HEK293 (cell line): ENCODE results near the gene B4GALT2.

Experiments
- GLIS1 ChIP-seq: fragments of 450-650 bp; formaldehyde crosslinking; IDR thresholded peaks from 2 replicates; pipeline ENCODE4 v1.5.1; 2016; ENCODE audit warnings: missing biosample characterization, missing genetic modification characterization
- KLF10 ChIP-seq: fragments of 450-650 bp; IDR thresholded peaks from 2 replicates; pipeline ENCODE4 v1.5.1; 2018; ENCODE audit warnings: missing biosample characterization, mild to moderate bottlenecking, missing genetic modification characterization
- SP3 ChIP-seq: fragments of 450-650 bp; formaldehyde crosslinking; IDR thresholded peaks from 2 replicates; pipeline ENCODE4 v1.5.1; 2016; ENCODE audit warnings: missing biosample characterization, missing genetic modification characterization
- TRIM28 ChIP-seq: IDR thresholded peaks from 2 replicates; pipeline ENCODE4 v1.6.1; 2011; ENCODE audit warnings: low read length, control low read depth, borderline replicate concordance
- ZBTB21 ChIP-seq: fragments of 450-650 bp; formaldehyde crosslinking; IDR thresholded peaks from 2 replicates; pipeline ENCODE4 v1.5.1; 2017; ENCODE audit warnings: missing biosample characterization, missing genetic modification characterization
- ZFP3 ChIP-seq: fragments of 450-650 bp; formaldehyde crosslinking; IDR thresholded peaks from 2 replicates; pipeline ENCODE4 v1.5.1; 2016; ENCODE audit warnings: low read depth, missing biosample characterization, missing genetic modification characterization
- ZNF121 ChIP-seq: fragments of 450-650 bp; formaldehyde crosslinking; IDR thresholded peaks from 2 replicates; pipeline ENCODE4 v1.5.1; 2016; ENCODE audit warnings: missing biosample characterization, missing genetic modification characterization
- ZNF133 ChIP-seq: fragments of 450-650 bp; formaldehyde crosslinking; IDR thresholded peaks from 2 replicates; pipeline ENCODE4 v1.5.1; 2016; ENCODE audit warnings: missing biosample characterization, missing genetic modification characterization
- ZNF155 ChIP-seq: fragments of 450-650 bp; formaldehyde crosslinking; IDR thresholded peaks from 2 replicates; pipeline ENCODE4 v1.5.1; 2016; ENCODE audit warnings: missing biosample characterization, missing genetic modification characterization
- ZNF174 ChIP-seq: fragments of 450-650 bp; formaldehyde crosslinking; IDR thresholded peaks from 2 replicates; pipeline ENCODE4 v1.5.0; 2017; ENCODE audit warnings: missing biosample characterization, mild to moderate bottlenecking, missing genetic modification characterization
- ZNF23 ChIP-seq: fragments of 450-650 bp; formaldehyde crosslinking; IDR thresholded peaks from 2 replicates; pipeline ENCODE4 v1.5.1; 2016; ENCODE audit warnings: missing biosample characterization, missing genetic modification characterization, borderline replicate concordance
- ZNF292 ChIP-seq: fragments of 450-650 bp; formaldehyde crosslinking; IDR thresholded peaks from 2 replicates; pipeline ENCODE4 v1.5.1; 2016; ENCODE audit warnings: low read depth, missing biosample characterization, missing genetic modification characterization, borderline replicate concordance
- ZNF335 ChIP-seq: fragments of 450-650 bp; formaldehyde crosslinking; conservative IDR thresholded peaks from 2 replicates; pipeline ENCODE4 v1.5.1; 2016; ENCODE audit warnings: missing biosample characterization, missing genetic modification characterization
- ZNF510 ChIP-seq: fragments of 450-650 bp; formaldehyde crosslinking; IDR thresholded peaks from 2 replicates; pipeline ENCODE4 v1.5.1; 2018; ENCODE audit warnings: mild to moderate bottlenecking, missing genetic modification characterization, missing biosample characterization; ENCODE audit not compliant: insufficient replicate concordance
- ZNF560 ChIP-seq: fragments of 450-650 bp; formaldehyde crosslinking; IDR thresholded peaks from 2 replicates; pipeline ENCODE4 v1.5.1; 2017; ENCODE audit warnings: missing biosample characterization, missing genetic modification characterization, borderline replicate concordance
- ZNF600 ChIP-seq: fragments of 450-650 bp; formaldehyde crosslinking; IDR thresholded peaks from 2 replicates; pipeline ENCODE4 v1.5.1; 2016; ENCODE audit warnings: missing biosample characterization, missing genetic modification characterization
- ZNF654 ChIP-seq: fragments of 450-650 bp; formaldehyde crosslinking; IDR thresholded peaks from 2 replicates; pipeline ENCODE4 v1.5.1; 2016; ENCODE audit warnings: low read depth, missing biosample characterization, missing genetic modification characterization
- ZNF701 ChIP-seq: fragments of 450-650 bp; formaldehyde crosslinking; IDR thresholded peaks from 2 replicates; pipeline ENCODE4 v1.5.1; 2016; ENCODE audit warnings: missing biosample characterization, missing genetic modification characterization
- ZNF747 ChIP-seq: fragments of 450-650 bp; formaldehyde crosslinking; IDR thresholded peaks from 2 replicates; pipeline ENCODE4 v1.5.1; 2016; ENCODE audit warnings: missing biosample characterization, missing genetic modification characterization
- ZNF768 ChIP-seq: fragments of 450-650 bp; formaldehyde crosslinking; IDR thresholded peaks from 2 replicates; pipeline ENCODE4 v1.5.1; 2018; ENCODE audit warnings: missing biosample characterization, mild to moderate bottlenecking, missing genetic modification characterization
- ZNF791 ChIP-seq: fragments of 450-650 bp; formaldehyde crosslinking; IDR thresholded peaks from 2 replicates; pipeline ENCODE4 v1.5.1; 2016; ENCODE audit warnings: missing biosample characterization, missing genetic modification characterization
- TF ChIP-seq, protein P1 (sequence below): fragments of 450-650 bp; IDR thresholded peaks from 2 replicates; pipeline ENCODE4 v1.5.1; 2018; ENCODE audit warnings: missing biosample characterization, missing genetic modification characterization
- TF ChIP-seq, protein P2 (sequence below): fragments of 450-650 bp; formaldehyde crosslinking; IDR thresholded peaks from 2 replicates; pipeline ENCODE4 v1.5.1; 2016; ENCODE audit warnings: missing biosample characterization, missing genetic modification characterization
- TF ChIP-seq, protein P3 (sequence below): fragments of 450-650 bp; formaldehyde crosslinking; IDR thresholded peaks from 2 replicates; pipeline ENCODE4 v1.5.1; 2017; ENCODE audit warnings: missing biosample characterization, missing genetic modification characterization
- TF ChIP-seq, protein P4 (sequence below): fragments of 450-650 bp; formaldehyde crosslinking; IDR thresholded peaks from 2 replicates; pipeline ENCODE4 v1.5.1; 2017; ENCODE audit warnings: missing biosample characterization, missing genetic modification characterization
- TF ChIP-seq, protein P5 (sequence below): fragments of 450-650 bp; formaldehyde crosslinking; IDR thresholded peaks from 2 replicates; pipeline ENCODE4 v1.5.1; 2016; ENCODE audit warnings: missing biosample characterization, missing genetic modification characterization
- TF ChIP-seq, protein P6 (sequence below): fragments of 450-650 bp; formaldehyde crosslinking; IDR thresholded peaks from 2 replicates; pipeline ENCODE4 v1.5.1; 2016; ENCODE audit warnings: missing biosample characterization, missing genetic modification characterization

The B4GALT2 gene

DNA sequence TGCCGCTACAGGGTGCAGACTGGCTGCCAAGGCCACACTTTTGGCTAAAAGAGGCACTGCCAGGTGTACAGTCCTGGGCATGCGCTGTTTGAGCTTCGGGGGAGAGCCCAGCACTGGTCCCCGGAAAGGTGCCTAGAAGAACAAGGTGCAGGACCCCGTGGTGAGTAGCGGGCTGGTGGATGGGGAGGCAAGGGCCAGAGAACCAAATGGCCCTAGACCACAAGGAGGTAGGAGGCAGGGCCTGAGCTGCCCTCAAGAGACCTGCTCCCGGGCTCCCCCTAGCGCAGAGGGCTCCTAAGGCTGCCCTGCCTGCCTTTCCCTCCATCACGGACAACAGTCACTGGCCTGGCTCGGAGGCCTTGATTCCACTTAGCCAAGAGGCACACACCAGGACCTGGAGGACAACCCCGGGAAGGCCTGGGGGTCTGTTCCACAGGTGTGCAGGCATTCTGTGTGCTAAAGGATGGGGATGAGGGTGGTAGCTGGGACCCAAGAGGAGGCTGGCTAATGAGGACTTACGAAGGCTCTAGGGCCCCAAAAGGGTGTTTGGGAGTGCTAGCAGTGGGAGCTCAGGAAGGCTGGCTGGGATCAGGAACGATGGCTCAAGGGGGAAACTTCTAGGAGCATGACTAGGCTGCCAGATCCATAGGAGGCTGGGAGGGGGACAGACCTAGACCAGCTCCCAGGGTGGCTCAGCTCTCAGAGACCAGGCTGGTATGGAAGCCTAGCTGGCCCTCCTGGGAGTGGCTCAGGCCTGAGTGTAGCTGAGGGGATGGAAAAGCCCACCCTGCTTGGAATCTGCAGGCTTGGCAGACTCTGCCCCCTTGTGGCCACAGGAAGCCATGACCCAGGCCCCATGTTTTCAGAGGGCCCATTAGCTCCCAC lies 44.7 kb upstream of the B4GALT2 start (continued):
- TF ChIP-seq ZNF791 (tag by site-specific recombination) (no peak), GLIS1 (peak; percentile 8; the same call in 1 of the 2 replicates), ZNF335 (tag by site-specific recombination) (peak; percentile 70), ZNF600 (peak; percentile 78), ZNF510 (tag by site-specific recombination) (no peak), ZNF121 (tag by site-specific recombination) (peak; percentile 62; the same call in 1 of the 2 replicates), ZNF654 (tag by site-specific recombination) (peak; percentile 85), ZNF174 (tag by site-specific recombination) (no peak), SP3 (tag by site-specific recombination) (no peak), ZNF747 (tag by site-specific recombination) (no peak), KLF10 (tag by site-specific recombination) (no peak), ZNF768 (tag by site-specific recombination) (no peak), ZBTB21 (no peak), ZNF292 (tag by site-specific recombination) (no peak), ZFP3 (tag by site-specific recombination) (no peak), ZNF701 (tag by site-specific recombination) (no peak), ZNF23 (no peak), ZNF560 (tag by site-specific recombination) (no peak), TRIM28 (no peak), ZNF155 (tag by site-specific recombination) (no peak), ZNF133 (tag by site-specific recombination) (no peak)
- TF ChIP-seq, protein P1, sequence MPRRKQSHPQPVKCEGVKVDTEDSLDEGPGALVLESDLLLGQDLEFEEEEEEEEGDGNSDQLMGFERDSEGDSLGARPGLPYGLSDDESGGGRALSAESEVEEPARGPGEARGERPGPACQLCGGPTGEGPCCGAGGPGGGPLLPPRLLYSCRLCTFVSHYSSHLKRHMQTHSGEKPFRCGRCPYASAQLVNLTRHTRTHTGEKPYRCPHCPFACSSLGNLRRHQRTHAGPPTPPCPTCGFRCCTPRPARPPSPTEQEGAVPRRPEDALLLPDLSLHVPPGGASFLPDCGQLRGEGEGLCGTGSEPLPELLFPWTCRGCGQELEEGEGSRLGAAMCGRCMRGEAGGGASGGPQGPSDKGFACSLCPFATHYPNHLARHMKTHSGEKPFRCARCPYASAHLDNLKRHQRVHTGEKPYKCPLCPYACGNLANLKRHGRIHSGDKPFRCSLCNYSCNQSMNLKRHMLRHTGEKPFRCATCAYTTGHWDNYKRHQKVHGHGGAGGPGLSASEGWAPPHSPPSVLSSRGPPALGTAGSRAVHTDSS (tag by site-specific recombination), result no peak
- TF ChIP-seq, protein P2, sequence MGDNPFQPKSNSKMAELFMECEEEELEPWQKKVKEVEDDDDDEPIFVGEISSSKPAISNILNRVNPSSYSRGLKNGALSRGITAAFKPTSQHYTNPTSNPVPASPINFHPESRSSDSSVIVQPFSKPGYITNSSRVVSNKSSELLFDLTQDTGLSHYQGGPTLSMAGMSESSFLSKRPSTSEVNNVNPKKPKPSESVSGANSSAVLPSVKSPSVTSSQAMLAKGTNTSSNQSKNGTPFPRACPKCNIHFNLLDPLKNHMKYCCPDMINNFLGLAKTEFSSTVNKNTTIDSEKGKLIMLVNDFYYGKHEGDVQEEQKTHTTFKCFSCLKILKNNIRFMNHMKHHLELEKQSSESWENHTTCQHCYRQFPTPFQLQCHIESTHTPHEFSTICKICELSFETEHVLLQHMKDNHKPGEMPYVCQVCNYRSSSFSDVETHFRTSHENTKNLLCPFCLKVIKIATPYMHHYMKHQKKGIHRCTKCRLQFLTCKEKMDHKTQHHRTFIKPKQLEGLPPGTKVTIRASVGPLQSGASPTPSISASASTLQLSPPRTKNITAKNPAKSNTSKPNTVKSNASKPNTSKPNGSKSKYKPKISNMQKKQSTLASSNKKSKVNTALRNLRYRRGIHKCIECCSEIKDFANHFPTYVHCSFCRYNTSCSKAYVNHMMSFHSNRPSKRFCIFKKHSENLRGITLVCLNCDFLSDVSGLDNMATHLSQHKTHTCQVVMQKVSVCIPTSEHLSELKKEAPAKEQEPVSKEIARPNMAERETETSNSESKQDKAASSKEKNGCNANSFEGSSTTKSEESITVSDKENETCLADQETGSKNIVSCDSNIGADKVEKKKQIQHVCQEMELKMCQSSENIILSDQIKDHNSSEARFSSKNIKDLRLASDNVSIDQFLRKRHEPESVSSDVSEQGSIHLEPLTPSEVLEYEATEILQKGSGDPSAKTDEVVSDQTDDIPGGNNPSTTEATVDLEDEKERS, result no peak
- TF ChIP-seq, protein P3, sequence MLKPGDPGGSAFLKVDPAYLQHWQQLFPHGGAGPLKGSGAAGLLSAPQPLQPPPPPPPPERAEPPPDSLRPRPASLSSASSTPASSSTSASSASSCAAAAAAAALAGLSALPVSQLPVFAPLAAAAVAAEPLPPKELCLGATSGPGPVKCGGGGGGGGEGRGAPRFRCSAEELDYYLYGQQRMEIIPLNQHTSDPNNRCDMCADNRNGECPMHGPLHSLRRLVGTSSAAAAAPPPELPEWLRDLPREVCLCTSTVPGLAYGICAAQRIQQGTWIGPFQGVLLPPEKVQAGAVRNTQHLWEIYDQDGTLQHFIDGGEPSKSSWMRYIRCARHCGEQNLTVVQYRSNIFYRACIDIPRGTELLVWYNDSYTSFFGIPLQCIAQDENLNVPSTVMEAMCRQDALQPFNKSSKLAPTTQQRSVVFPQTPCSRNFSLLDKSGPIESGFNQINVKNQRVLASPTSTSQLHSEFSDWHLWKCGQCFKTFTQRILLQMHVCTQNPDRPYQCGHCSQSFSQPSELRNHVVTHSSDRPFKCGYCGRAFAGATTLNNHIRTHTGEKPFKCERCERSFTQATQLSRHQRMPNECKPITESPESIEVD, result no peak
- TF ChIP-seq, protein P4, sequence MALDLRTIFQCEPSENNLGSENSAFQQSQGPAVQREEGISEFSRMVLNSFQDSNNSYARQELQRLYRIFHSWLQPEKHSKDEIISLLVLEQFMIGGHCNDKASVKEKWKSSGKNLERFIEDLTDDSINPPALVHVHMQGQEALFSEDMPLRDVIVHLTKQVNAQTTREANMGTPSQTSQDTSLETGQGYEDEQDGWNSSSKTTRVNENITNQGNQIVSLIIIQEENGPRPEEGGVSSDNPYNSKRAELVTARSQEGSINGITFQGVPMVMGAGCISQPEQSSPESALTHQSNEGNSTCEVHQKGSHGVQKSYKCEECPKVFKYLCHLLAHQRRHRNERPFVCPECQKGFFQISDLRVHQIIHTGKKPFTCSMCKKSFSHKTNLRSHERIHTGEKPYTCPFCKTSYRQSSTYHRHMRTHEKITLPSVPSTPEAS (tag by site-specific recombination), result no peak
- TF ChIP-seq, protein P5, sequence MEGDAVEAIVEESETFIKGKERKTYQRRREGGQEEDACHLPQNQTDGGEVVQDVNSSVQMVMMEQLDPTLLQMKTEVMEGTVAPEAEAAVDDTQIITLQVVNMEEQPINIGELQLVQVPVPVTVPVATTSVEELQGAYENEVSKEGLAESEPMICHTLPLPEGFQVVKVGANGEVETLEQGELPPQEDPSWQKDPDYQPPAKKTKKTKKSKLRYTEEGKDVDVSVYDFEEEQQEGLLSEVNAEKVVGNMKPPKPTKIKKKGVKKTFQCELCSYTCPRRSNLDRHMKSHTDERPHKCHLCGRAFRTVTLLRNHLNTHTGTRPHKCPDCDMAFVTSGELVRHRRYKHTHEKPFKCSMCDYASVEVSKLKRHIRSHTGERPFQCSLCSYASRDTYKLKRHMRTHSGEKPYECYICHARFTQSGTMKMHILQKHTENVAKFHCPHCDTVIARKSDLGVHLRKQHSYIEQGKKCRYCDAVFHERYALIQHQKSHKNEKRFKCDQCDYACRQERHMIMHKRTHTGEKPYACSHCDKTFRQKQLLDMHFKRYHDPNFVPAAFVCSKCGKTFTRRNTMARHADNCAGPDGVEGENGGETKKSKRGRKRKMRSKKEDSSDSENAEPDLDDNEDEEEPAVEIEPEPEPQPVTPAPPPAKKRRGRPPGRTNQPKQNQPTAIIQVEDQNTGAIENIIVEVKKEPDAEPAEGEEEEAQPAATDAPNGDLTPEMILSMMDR (tag by site-specific recombination), result peak; percentile 75
- TF ChIP-seq, protein P6, sequence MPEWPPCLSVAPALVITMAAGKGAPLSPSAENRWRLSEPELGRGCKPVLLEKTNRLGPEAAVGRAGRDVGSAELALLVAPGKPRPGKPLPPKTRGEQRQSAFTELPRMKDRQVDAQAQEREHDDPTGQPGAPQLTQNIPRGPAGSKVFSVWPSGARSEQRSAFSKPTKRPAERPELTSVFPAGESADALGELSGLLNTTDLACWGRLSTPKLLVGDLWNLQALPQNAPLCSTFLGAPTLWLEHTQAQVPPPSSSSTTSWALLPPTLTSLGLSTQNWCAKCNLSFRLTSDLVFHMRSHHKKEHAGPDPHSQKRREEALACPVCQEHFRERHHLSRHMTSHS, result no peak
